GM18873 (cell line): Measurements from ENCODE around the gene MEGF11.

Experiments
- ATAC-seq: cut with Tn5 transposase; IDR thresholded peaks from one replicate; pipeline ENCODE4 v1.9.1; 2021; ENCODE audit warnings: mild to moderate bottlenecking, moderate library complexity, moderate number of reproducible peaks; ENCODE audit not compliant: unreplicated experiment, low FRiP score

The MEGF11 gene

DNA sequence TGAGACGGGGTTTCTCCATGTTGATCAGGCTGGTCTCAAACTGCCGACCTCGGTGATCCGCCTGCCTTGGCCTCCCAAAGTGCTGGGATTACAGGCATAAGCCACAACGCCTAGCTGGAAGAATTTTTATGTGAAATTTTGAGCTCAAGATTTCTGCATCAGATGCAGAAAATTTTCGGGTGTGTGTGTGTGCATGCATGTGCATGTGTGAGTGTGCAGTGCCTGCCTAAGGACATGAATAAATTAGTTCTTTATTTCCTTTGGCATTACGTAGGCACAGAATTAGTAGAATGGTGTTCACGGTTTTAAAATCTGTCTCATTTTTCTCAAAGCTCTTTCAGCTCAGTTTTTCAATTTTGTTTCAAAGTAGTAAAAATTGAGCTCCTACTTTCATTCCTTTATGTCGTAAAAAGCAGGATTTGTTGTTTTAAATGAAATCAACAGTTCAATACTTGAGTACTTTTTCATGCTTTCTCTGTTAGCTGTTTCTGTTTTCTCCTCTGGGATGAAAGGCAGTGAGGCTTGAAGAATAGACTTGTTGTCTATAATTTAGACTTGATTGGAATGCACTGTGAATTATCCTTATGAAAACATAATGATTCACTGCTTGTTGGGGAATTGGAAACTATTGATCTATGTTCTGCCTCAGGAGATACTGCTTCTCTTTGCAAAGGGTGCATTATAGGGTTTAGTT, 407.6 kb downstream of the MEGF11 start:
- ATAC-seq, result no peak
